VCaP (cell line): ENCODE results near the gene SYCE3.
"Not testable (repeated sequence)": the region's sequence is repeated elsewhere in the genome, so short reads cannot be mapped to it uniquely, and the experiment has no call there.

Experiments used
- H3K27ac ChIP-seq: fragments of 450-650 bp; 2 replicates; pipeline ENCODE4 v1.5.1; 2017
- TF ChIP-seq, protein P1 (sequence below): fragments of 450-650 bp; conservative IDR thresholded peaks from 2 replicates; pipeline ENCODE4 v1.5.1; 2017; ENCODE audit warnings: mild to moderate bottlenecking, moderate library complexity

The SYCE3 gene, protein sequence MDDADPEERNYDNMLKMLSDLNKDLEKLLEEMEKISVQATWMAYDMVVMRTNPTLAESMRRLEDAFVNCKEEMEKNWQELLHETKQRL

DNA sequence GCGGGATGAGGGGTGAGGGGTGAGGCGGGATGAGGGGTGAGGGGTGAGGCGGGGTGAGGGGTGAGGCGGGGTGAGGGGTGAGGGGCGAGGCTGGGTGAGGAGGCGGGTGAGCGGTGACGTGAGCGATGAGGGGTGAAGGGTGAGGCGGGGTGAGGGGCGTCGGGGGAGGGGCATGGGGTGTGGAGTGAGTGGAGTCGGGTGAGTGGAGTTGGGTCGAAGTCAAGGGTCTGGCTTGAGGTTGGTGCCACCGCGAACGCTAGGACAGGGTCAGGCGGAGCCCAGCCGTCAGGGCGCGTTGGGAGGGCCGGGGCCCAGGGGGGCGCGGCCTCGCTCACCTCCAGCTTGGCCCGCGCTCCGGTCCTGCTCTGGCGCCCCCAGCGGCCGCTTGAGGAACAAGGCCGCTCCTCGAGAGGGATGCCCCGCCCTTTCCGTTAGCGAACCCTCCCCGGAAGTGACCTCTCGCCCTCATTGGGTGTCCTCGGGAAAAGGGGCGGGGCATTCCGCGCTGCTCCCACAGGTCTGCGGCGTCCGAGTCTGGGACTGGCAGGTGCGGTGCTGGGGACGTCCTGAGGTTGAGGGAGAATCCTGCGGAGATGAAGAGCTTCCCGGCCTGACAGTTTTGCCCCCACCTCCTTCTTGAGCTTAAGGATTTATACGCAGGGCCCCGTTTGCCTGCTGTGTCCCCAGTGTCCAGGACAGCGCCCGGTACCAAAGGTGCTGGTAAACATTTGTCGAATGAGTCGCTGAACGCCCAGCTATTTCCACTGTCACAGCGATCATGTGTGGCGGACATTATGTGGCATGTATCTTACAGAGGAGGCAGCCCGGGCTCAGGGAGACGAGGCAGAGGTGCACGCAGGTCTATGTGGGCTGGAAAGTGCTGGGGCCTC, at the start of gene SYCE3:
SYCE3 (minus strand) TSS at position 397 of the 890 bp plus-strand sequence. CDS start 6,514 bp downstream, outside the sequence.
- TF ChIP-seq, protein P1, sequence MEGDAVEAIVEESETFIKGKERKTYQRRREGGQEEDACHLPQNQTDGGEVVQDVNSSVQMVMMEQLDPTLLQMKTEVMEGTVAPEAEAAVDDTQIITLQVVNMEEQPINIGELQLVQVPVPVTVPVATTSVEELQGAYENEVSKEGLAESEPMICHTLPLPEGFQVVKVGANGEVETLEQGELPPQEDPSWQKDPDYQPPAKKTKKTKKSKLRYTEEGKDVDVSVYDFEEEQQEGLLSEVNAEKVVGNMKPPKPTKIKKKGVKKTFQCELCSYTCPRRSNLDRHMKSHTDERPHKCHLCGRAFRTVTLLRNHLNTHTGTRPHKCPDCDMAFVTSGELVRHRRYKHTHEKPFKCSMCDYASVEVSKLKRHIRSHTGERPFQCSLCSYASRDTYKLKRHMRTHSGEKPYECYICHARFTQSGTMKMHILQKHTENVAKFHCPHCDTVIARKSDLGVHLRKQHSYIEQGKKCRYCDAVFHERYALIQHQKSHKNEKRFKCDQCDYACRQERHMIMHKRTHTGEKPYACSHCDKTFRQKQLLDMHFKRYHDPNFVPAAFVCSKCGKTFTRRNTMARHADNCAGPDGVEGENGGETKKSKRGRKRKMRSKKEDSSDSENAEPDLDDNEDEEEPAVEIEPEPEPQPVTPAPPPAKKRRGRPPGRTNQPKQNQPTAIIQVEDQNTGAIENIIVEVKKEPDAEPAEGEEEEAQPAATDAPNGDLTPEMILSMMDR, result peak; percentile 86
- H3K27ac ChIP-seq, result peak within 1 kb of the TSS; percentile 70

DNA sequence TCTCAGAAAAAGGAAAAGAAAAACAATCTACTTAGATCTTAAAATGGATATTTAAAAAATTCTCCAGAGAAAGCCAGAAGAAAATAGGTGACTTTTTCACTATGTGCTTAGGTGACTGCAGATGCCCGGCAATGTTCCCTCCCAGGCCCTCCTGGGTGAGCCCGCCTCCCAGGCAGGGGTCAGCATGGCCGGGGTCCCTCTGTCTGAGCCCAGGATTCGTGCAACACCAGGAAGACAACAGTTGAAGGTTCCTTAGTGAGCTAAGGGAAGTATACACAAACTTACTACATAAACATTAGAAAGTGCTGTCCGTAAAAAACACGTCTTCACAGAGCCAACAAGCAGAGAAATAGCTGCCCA, 49.4 kb upstream of the SYCE3 start:
- TF ChIP-seq, protein P1, result no peak
- H3K27ac ChIP-seq, result no peak overlapping the region

DNA sequence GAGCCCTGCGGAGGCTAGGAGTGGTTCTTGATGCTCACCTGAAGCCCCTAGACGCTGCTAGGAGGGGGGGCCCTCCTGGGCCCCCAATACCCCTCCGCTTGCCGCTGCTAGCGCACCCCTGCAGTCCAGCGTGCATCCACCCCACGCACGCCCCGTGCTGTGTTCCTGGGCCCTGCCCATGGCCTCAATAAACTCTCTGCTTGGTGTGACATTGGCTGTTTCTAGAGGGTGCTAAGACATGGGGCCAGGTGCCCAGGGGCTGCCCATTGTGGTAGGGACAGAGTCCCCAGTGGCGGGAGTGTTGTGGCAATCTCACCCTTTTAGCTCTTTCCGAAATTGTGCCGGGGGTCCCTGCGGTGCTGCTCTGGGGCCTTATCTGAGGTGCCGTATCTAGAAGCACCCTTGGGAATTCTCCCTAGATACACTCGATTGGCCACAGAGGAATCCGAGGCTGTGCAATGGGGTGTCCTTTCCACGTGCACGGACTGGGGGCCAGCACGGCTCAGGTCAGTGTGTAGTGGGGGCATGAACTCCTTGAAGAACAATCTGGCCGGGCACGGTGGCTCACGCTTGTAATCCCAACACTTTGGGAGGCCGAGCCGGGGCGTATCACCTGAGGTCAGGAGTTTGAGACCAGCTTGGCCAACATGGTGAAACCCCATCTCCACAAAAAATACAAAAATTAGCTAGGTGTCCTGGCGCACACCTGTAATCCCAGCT, 48.8 kb upstream of the SYCE3 start:
- TF ChIP-seq, protein P1, result no peak
- no peak overlapping the region for H3K27ac ChIP-seq

DNA sequence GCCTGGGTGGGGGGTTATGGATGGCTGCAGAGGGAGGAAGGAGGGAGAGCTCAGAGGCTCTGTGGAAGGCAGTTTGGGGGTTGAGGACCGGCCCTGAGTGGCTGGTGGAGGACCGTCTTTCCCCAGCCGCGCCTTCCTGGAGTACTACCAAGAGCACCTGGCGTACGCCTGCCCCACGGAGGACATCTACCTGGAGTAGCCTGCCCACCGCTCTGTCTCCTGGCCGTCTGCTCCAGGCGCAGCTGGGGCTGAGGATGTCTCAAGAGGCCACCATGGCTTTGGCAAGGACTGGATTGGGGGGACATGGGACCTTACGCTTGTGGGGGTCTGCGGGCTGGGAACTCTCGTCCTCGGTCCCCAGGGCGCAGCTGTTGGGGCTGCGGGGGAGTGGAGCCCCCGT, 47.9 kb upstream of the SYCE3 start:
- no peak overlapping the region for H3K27ac ChIP-seq
- TF ChIP-seq, protein P1, result no peak

DNA sequence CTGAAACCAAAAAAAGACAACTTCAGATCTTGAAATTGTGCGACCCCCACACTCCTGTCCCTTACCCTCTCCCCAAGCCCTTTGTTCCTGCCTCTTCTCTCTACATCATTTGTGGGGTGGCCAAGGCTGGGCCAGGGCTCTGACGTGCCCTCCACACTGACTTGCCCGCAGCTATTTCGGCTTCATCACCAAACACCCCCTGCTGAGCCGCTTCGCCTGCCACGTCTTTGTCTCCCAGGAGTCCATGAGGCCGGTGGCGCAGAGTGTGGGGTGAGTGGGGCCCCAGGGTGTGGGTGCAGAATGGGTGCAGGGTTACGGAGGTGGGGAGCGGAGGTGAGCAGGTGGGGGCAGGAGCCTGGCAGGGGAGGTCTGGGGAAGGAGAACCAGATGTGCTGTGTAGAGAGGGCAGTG, 47.3 kb upstream of the SYCE3 start:
- H3K27ac ChIP-seq, result no peak overlapping the region
- TF ChIP-seq, protein P1, result no peak

DNA sequence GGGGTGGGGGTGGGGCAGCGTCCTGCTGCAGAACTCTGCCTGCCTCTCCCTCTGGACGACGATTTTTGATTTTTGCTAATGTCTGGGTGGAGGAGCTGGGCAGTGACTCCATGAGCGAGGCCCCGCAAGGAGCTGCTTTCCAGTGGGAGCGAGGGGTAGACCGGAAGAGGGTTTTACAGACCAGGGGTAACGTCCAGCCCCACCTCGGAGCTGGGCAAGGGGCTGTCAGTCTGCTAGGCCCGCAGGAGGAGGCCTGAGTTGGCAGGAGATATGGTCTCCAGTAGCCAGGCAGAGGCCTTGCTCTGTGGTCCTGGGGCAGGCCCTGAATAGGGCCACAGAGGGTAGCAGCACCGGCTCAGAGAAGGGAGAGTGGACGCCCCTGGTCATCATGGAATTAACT, 46.9 kb upstream of the SYCE3 start:
- H3K27ac ChIP-seq, result no peak overlapping the region
- TF ChIP-seq, protein P1, result no peak

DNA sequence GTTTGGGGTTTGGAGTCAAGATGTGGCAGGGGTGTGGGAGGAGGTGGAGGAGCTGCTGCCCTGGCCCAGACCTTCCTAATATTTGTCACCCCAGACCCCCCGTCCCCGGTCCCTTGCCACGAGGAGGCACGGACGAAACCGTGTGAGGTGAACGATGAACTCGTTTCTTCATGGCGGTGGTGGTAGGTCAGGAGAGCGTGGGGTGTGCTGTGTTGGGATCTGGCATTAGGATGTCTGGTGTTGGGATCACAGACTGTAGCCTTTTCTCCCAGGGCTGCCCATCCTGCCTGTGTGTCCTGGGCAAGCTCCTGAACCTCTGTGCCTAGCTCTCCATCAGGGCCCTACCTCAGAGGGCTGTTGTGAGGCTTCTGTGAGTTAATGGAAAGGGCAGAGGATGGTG, 46.3 kb upstream of the SYCE3 start:
- TF ChIP-seq, protein P1, result no peak
- no peak overlapping the region for H3K27ac ChIP-seq

DNA sequence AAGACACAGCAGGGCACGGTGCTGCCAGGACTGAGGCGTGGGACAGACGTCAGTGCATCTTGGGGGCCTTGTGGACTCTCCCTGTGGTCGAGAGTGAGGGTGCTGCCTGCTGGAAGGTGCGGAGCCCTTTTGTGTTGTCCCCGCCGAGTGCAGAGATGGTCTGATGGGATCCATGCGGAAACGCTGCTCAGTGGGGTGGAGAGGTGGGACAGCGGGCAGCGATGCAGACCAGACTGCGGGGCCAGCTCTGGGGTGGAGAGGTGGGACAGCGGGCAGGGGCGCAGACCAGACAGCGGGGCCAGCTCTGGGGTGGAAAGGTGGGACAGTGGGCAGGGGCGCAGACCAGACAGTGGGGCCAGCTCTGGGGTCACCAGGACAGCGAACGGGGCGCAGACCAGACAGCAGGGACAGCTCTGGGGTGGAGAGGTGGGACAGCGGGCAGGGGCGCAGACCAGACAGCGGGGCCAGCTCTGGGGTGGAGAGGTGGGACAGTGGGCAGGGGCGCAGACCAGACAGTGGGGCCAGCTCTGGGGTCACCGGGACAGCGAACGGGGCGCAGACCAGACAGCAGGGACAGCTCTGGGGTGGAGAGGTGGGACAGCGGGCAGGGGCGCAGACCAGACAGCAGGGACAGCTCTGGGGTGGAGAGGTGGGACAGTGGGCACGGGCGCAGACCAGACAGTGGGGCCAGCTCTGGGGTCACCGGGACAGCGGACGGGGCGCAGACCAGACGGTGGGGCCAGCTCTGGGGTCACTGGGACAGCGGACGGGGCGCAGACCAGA, 45.5 kb upstream of the SYCE3 start:
- not testable (repeated sequence) for H3K27ac ChIP-seq
